GM12878 (cell line): ENCODE results near the gene IFITM5. TPM values are rescaled to one million over a fixed set of nuclear protein-coding genes. Genes with fewer than 3 reads are reported as not detected.

ENCODE experiments used
- BCL11A ChIP-seq: IDR thresholded peaks from 2 replicates; pipeline ENCODE4 v1.6.1; 2011; ENCODE audit warnings: low read depth, low read length
- CBFB ChIP-seq: IDR thresholded peaks from 2 replicates; pipeline ENCODE4 v1.6.1; 2016; ENCODE audit warnings: antibody characterized with exemption, low read depth
- HDGF ChIP-seq: fragments of 450-650 bp; IDR thresholded peaks from 2 replicates; pipeline ENCODE4 v1.6.1; 2016; ENCODE audit warnings: antibody characterized with exemption
- LARP7 ChIP-seq: fragments of 450-650 bp; IDR thresholded peaks from 2 replicates; pipeline ENCODE4 v1.6.1; 2017; ENCODE audit warnings: mild to moderate bottlenecking
- MEF2A ChIP-seq: IDR thresholded peaks from 2 replicates; pipeline ENCODE4 v1.6.1; 2011; ENCODE audit warnings: low read depth, mild to moderate bottlenecking, low read length, moderate library complexity; ENCODE audit not compliant: insufficient read depth
- MLLT1 ChIP-seq: fragments of 450-650 bp; IDR thresholded peaks from 2 replicates; pipeline ENCODE4 v1.6.1; 2016; ENCODE audit warnings: mild to moderate bottlenecking
- NR2F1 ChIP-seq: fragments of 450-650 bp; conservative IDR thresholded peaks from 2 replicates; pipeline ENCODE4 v1.6.1; 2017; ENCODE audit warnings: mild to moderate bottlenecking
- RUNX3 ChIP-seq: IDR thresholded peaks from 2 replicates; pipeline ENCODE4 v1.6.1; 2012; ENCODE audit warnings: low read length, inconsistent platforms
- TCF12 ChIP-seq: IDR thresholded peaks from 2 replicates; pipeline ENCODE4 v1.6.1; 2011; ENCODE audit warnings: low read depth, mild to moderate bottlenecking, low read length
- TCF3 ChIP-seq: IDR thresholded peaks from 2 replicates; pipeline ENCODE4 v1.6.1; 2012; ENCODE audit warnings: low read depth, mild to moderate bottlenecking, low read length, borderline replicate concordance; ENCODE audit not compliant: insufficient read depth
- YY1 ChIP-seq: IDR thresholded peaks from 2 replicates; pipeline ENCODE4 v1.6.1; 2011; ENCODE audit warnings: low read depth, mild to moderate bottlenecking, low read length
- ZNF687 ChIP-seq: fragments of 450-650 bp; IDR thresholded peaks from 2 replicates; pipeline ENCODE4 v1.6.1; 2017; ENCODE audit warnings: mild to moderate bottlenecking, moderate library complexity
- polyA plus RNA-seq, 11 experiments: library from polyadenylated mRNA; depleted of rRNA in 4 of 11; unstranded in 6 of 11; stranded (reverse) in 5 of 11; fragments of >200 nt; fragmentation: Nextera tagmentation in 4 of 11; fragmentation: Illumina TruSeq in 1 of 11; extraction: Ambion mirVana in 4 of 11; extraction: Trizol in 1 of 11; gene quantifications; 1 replicate in 1 of 11; 2 replicates in 10 of 11; pipeline versions ENCODE4 v1.2.1 to v1.2.3, GENCODE V29; 2011 to 2016; ENCODE audit warnings: inconsistent platforms in 2 of 11, missing spikeins in 2 of 11, low read depth in 1 of 11
- total RNA-seq, 4 experiments: library from RNA; depleted of rRNA in 3 of 4; stranded (reverse); fragments of >200 nt in 3 of 4; fragmentation: Illumina TruSeq in 1 of 4; extraction: Trizol in 1 of 4; gene quantifications; 2 replicates each; pipeline versions ENCODE4 v1.2.1 to v1.2.3, GENCODE V29; 2013 to 2021
- TF ChIP-seq, protein P1 (sequence below): fragments of 450-650 bp; IDR thresholded peaks from 2 replicates; pipeline ENCODE4 v1.6.1; 2016; ENCODE audit warnings: mild to moderate bottlenecking, moderate library complexity, borderline replicate concordance

Gene IFITM5
- total and polyA plus RNA-seq, 10 of the 15 experiments (the other 5 are each of a cell fraction or from before 2014, with no cell fraction given) = not detected

DNA sequence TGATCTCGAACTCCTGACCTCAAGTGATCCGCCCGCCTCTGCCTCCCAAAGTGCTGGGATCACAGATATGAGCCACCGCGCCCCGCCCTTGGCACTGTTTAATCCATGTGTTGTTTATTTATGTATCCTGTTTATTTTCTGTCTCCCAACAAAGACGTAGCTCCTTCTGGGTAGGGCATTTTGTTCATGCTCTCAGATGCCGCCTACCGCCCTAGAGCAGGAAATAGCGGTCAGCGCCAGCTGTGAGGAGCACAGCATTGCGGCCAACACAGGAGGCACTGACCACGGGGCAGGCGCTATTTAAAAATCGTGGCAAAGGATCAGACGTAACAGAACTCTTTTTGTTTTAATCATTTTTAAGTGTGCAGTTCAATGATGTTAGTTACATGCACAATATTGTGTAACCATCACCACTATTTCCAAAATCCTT, 30.6 kb downstream of the IFITM5 start (continued):
- TF ChIP-seq ZNF687 = peak; percentile 14; the same call in 1 of the 2 replicates
- 0 out of 2 replicates have a peak, but pooled peaks have one; percentile 10 for TF ChIP-seq YY1
- 0 out of 2 replicates have a peak, but pooled peaks have one; percentile 29 for TF ChIP-seq LARP7
- 0 out of 2 replicates have a peak, but pooled peaks have one; percentile 27 for TF ChIP-seq MLLT1
- TF ChIP-seq TCF12 = peak; percentile 95
- TF ChIP-seq HDGF = 0 out of 2 replicates have a peak, but pooled peaks have one; percentile 40
- peak; percentile 44; the same call in 1 of the 2 replicates for TF ChIP-seq NR2F1
- peak; percentile 34; the same call in 1 of the 2 replicates for TF ChIP-seq MEF2A
- peak; percentile 86 for TF ChIP-seq RUNX3
- TF ChIP-seq BCL11A = peak; percentile 53; the same call in 1 of the 2 replicates
- TF ChIP-seq TCF3 = peak; percentile 86
- 0 out of 2 replicates have a peak, but pooled peaks have one; percentile 20 for TF ChIP-seq CBFB
- TF ChIP-seq, protein P1, sequence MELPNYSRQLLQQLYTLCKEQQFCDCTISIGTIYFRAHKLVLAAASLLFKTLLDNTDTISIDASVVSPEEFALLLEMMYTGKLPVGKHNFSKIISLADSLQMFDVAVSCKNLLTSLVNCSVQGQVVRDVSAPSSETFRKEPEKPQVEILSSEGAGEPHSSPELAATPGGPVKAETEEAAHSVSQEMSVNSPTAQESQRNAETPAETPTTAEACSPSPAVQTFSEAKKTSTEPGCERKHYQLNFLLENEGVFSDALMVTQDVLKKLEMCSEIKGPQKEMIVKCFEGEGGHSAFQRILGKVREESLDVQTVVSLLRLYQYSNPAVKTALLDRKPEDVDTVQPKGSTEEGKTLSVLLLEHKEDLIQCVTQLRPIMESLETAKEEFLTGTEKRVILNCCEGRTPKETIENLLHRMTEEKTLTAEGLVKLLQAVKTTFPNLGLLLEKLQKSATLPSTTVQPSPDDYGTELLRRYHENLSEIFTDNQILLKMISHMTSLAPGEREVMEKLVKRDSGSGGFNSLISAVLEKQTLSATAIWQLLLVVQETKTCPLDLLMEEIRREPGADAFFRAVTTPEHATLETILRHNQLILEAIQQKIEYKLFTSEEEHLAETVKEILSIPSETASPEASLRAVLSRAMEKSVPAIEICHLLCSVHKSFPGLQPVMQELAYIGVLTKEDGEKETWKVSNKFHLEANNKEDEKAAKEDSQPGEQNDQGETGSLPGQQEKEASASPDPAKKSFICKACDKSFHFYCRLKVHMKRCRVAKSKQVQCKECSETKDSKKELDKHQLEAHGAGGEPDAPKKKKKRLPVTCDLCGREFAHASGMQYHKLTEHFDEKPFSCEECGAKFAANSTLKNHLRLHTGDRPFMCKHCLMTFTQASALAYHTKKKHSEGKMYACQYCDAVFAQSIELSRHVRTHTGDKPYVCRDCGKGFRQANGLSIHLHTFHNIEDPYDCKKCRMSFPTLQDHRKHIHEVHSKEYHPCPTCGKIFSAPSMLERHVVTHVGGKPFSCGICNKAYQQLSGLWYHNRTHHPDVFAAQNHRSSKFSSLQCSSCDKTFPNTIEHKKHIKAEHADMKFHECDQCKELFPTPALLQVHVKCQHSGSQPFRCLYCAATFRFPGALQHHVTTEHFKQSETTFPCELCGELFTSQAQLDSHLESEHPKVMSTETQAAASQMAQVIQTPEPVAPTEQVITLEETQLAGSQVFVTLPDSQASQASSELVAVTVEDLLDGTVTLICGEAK = peak; percentile 18; the same call in 1 of the 2 replicates
- TF ChIP-seq, all 136 proteins: peak for 21; not testable (repeated sequence) for 115
